Type B pancreatic cell (in vitro differentiated cells): ENCODE results near the gene HDGFL1. TPM values are rescaled to one million over a fixed set of nuclear protein-coding genes. Genes with fewer than 3 reads are reported as not detected.

Experiments
- DNase-seq: peaks from one replicate; pipeline ENCODE4 v3.0.0; 2021; ENCODE audit warnings: mixed read lengths; ENCODE audit not compliant: unreplicated experiment; ENCODE audit errors: extremely low spot score
- H3K27ac Mint-ChIP-seq: 2 replicates; pipeline ENCODE4 v1.8.0; 2021; ENCODE audit warnings: mild to moderate bottlenecking, mixed read lengths
- H3K27me3 Mint-ChIP-seq: 2 replicates; pipeline ENCODE4 v1.8.0; 2021; ENCODE audit warnings: mixed read lengths
- H3K36me3 Mint-ChIP-seq: 2 replicates; pipeline ENCODE4 v1.8.0; 2021; ENCODE audit warnings: mixed read lengths
- H3K4me1 Mint-ChIP-seq: one replicate; pipeline ENCODE4 v1.8.0; 2021; ENCODE audit warnings: mixed read lengths; ENCODE audit not compliant: unreplicated experiment
- H3K4me3 Mint-ChIP-seq: 2 replicates; pipeline ENCODE4 v1.8.0; 2021; ENCODE audit warnings: mild to moderate bottlenecking, mixed read lengths
- H3K9me3 Mint-ChIP-seq: 2 replicates; pipeline ENCODE4 v1.8.0; 2021; ENCODE audit warnings: mixed read lengths
- total RNA-seq: library from RNA; stranded (reverse); gene quantifications from 2 replicates; pipeline ENCODE4 v1.2.1, GENCODE V29; 2021; ENCODE audit warnings: low replicate concordance
- TF ChIP-seq, protein P1 (sequence below): fragments of 200-600 bp; sonication (generic); conservative IDR thresholded peaks from 2 replicates; pipeline ENCODE4 v1.5.0; 2021; ENCODE audit warnings: antibody characterized with exemption, mild to moderate bottlenecking

HDGFL1 gene
- total RNA-seq, 1 donor from 2014 or later = not detected

DNA sequence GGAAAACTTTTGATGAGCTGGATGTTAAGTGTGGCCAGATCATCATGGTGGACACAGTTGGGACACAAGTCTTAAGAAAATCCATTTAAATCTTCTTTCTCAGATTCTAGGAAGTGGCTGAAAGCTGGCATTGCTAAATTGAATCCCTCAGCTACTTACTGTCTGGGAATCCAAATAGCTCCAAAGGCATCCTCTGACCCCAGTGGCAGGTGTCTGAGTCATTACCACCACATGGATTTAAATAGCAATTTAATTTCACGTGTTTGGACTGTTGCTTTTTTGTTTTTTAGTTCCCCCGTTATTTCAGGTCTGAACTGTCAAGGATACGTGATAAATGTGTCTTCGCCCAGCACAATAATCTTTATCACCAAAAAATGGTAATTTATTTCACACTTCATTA, 33.2 kb upstream of the HDGFL1 start:
- no peak for DNase-seq
- H3K4me3 Mint-ChIP-seq = no peak overlapping the region
- TF ChIP-seq, protein P1, sequence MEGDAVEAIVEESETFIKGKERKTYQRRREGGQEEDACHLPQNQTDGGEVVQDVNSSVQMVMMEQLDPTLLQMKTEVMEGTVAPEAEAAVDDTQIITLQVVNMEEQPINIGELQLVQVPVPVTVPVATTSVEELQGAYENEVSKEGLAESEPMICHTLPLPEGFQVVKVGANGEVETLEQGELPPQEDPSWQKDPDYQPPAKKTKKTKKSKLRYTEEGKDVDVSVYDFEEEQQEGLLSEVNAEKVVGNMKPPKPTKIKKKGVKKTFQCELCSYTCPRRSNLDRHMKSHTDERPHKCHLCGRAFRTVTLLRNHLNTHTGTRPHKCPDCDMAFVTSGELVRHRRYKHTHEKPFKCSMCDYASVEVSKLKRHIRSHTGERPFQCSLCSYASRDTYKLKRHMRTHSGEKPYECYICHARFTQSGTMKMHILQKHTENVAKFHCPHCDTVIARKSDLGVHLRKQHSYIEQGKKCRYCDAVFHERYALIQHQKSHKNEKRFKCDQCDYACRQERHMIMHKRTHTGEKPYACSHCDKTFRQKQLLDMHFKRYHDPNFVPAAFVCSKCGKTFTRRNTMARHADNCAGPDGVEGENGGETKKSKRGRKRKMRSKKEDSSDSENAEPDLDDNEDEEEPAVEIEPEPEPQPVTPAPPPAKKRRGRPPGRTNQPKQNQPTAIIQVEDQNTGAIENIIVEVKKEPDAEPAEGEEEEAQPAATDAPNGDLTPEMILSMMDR = no peak
- no peaks in the 10 kb centered on the region for H3K27me3 Mint-ChIP-seq
- no peaks in the 10 kb centered on the region for H3K36me3 Mint-ChIP-seq
- no peaks in the 10 kb centered on the region for H3K9me3 Mint-ChIP-seq
- no peaks in the 10 kb centered on the region for H3K4me1 Mint-ChIP-seq
- no peak overlapping the region for H3K27ac Mint-ChIP-seq

DNA sequence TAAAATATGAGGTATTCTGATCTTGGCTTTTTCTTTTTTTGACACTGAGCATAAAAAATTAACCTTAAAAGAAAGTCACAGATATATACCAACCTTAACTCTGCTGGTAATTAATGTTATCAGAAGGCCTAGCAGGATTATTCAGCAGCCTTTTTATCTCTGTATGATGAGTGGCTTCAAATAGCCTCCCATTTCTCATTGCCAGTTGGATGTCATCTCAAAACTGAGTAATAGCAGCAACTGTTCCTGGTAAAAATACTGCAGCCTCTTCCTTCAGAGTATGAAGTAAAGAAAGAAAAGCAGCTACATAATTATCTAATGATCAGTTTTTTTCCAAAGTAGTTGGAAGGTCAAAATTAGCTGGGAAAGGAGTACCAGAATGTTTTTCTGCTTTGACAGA, 24.9 kb upstream of the HDGFL1 start:
- Mint-ChIP-seq H3K4me3 (no peak overlapping the region), H3K36me3 (no peaks in the 10 kb centered on the region), H3K27ac (no peak overlapping the region), H3K27me3 (no peaks in the 10 kb centered on the region), H3K4me1 (no peaks in the 10 kb centered on the region), H3K9me3 (peaks cover 9% of the 10 kb centered on the region)
- DNase-seq = no peak
- TF ChIP-seq, protein P1 = no peak

DNA sequence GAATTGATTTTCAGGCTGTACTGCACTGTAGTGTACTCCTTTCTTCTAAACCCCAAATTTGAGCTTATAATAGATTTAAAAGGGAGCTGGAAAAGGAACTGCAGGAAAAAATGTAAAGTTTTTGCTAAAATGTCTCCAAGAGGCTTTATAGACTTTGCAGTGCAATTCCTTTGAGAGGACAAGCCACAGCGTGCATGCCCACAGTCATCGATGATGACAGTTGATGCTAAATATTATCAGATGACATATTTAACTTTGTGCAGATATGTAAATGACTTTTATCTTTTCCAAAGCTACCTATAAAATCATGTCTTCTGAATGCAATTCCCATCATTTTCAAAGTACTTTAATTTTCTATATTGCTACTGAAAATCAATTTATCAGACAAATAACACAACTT, 24.3 kb upstream of the HDGFL1 start:
- no peaks in the 10 kb centered on the region for H3K4me1 Mint-ChIP-seq
- H3K4me3 Mint-ChIP-seq = no peak overlapping the region
- no peak for DNase-seq
- H3K36me3 Mint-ChIP-seq = no peaks in the 10 kb centered on the region
- peaks cover 9% of the 10 kb centered on the region for H3K9me3 Mint-ChIP-seq
- H3K27me3 Mint-ChIP-seq = no peaks in the 10 kb centered on the region
- TF ChIP-seq, protein P1 = no peak
- no peak overlapping the region for H3K27ac Mint-ChIP-seq

DNA sequence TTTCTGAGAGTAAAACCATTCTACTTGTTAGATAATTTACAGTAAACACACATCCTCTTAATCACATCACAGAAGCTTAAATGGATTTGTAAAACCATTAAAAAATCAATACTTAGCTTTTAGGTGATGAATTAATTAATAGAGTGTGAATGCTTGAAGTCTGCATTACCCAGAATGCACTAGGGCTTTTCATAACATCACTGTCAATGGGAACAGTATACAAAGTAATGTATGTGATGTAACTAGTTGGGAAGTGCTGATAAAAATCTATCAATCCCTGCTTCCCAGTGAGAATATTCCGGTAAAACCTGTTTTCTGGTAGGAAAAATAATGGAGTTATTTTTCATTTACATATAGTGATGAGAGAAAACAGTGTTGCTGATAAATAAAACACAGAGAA, 23.1 kb upstream of the HDGFL1 start:
- H3K36me3 Mint-ChIP-seq = no peaks in the 10 kb centered on the region
- H3K4me1 Mint-ChIP-seq = no peaks in the 10 kb centered on the region
- DNase-seq = no peak
- no peak overlapping the region for H3K4me3 Mint-ChIP-seq
- H3K27ac Mint-ChIP-seq = no peak overlapping the region
- TF ChIP-seq, protein P1 = no peak
- H3K27me3 Mint-ChIP-seq = no peaks in the 10 kb centered on the region
- peaks cover 9% of the 10 kb centered on the region for H3K9me3 Mint-ChIP-seq

DNA sequence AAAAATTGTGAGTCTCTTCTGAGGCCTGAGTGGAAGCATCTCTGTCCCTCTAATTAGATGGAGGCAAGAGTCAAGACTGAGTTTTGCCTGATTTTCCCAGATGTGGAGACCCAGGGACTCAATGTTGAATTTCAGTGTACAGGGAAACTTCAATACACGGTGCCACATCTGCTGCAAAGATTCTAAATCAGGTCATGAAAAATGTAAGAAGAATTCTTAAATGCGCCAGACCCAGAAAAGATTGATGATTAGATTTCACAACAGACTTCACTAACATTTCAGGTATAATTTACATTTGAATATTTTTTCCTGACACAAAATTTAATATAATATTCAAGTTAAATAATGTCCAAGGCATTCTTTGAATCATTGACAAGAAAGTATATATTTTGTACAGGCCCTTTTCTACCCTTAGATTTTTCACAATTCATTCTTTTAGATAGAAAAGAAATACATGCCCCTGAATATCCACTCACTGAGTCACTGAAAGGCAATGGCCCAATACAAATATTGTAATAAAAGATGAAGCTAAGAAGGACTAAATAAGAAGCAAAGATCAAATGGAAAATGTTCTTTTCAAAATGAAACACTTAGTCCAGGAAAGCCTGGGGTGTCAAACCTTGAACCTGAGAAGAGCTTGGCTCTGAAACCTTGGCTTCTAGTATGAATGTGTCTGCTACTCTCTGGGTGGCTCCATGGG, 18.2 kb upstream of the HDGFL1 start:
- no peaks in the 10 kb centered on the region for H3K4me1 Mint-ChIP-seq
- peaks cover 4% of the 10 kb centered on the region for H3K9me3 Mint-ChIP-seq
- DNase-seq = no peak
- no peak overlapping the region for H3K27ac Mint-ChIP-seq
- H3K4me3 Mint-ChIP-seq = no peak overlapping the region
- H3K36me3 Mint-ChIP-seq = no peaks in the 10 kb centered on the region
- TF ChIP-seq, protein P1 = no peak
- H3K27me3 Mint-ChIP-seq = no peaks in the 10 kb centered on the region

DNA sequence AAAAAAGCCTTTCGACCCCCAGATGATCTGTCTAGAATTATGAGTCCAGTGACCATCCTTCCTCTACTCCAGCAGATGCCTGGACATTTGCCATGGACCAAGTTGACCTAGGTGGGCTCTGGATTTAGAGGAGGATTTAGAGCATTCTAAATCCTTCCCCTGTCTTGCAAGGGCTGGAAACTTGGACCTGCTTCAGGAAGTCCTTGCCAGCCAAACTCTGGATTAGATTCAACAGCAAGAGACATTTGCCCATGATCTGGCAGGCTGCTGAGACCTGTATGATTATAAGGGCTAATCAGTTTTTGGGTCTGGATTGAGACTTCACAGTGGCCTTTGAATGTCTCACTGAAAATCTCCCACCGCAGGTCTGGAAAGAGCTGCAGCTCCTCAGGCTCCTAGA, 13.1 kb upstream of the HDGFL1 start:
- no peak overlapping the region for H3K4me3 Mint-ChIP-seq
- no peaks in the 10 kb centered on the region for H3K36me3 Mint-ChIP-seq
- no peaks in the 10 kb centered on the region for H3K27me3 Mint-ChIP-seq
- H3K4me1 Mint-ChIP-seq = peaks cover 5% of the 10 kb centered on the region
- TF ChIP-seq, protein P1 = no peak
- H3K27ac Mint-ChIP-seq = no peak overlapping the region
- H3K9me3 Mint-ChIP-seq = no peaks in the 10 kb centered on the region
- DNase-seq = no peak
